ENCODE data around the gene FSTL5.

The FSTL5 gene

GRCh38 chr4:162162672-162163071 is 1.1 kb downstream of the FSTL5 start:
- no peak for TF ChIP-seq CTCF (IDR thresholded peaks at IDR 0.05; ENCODE audit: insufficient read depth, low read length, poor library complexity, severe bottlenecking)
- H3K4me3 ChIP-seq (replicated peaks; ENCODE audit: low read depth, low read length): no peak overlapping the region
- no peaks in the 10 kb centered on the region for H3K27me3 ChIP-seq (replicated peaks; ENCODE audit: control insufficient read depth, insufficient read depth, low read length)
- no peaks in the 10 kb centered on the region for H3K36me3 ChIP-seq (ENCODE audit: control insufficient read depth, insufficient read depth, low read length)
- DNase-seq (ENCODE audit: extremely low read depth, insufficient read length): no peak

GRCh38 chr4:162157241-162157640 is 6.6 kb downstream of the FSTL5 start:
- H3K36me3 ChIP-seq (ENCODE audit: control insufficient read depth, insufficient read depth, low read length): no peaks in the 10 kb centered on the region
- H3K4me3 ChIP-seq (replicated peaks; ENCODE audit: low read depth, low read length): no peak overlapping the region
- no peak for TF ChIP-seq CTCF (IDR thresholded peaks at IDR 0.05; ENCODE audit: insufficient read depth, low read length, poor library complexity, severe bottlenecking)
- DNase-seq (ENCODE audit: extremely low read depth, insufficient read length): no peak
- H3K27me3 ChIP-seq (replicated peaks; ENCODE audit: control insufficient read depth, insufficient read depth, low read length): no peaks in the 10 kb centered on the region

GRCh38 chr4:162154862-162155540 is 8.8 kb downstream of the FSTL5 start:
- no peak for DNase-seq (ENCODE audit: extremely low read depth, insufficient read length)
- no peak overlapping the region for H3K4me3 ChIP-seq (replicated peaks; ENCODE audit: low read depth, low read length)
- TF ChIP-seq CTCF (IDR thresholded peaks at IDR 0.05; ENCODE audit: insufficient read depth, low read length, poor library complexity, severe bottlenecking): no peak
- no peaks in the 10 kb centered on the region for H3K27me3 ChIP-seq (replicated peaks; ENCODE audit: control insufficient read depth, insufficient read depth, low read length)
- no peaks in the 10 kb centered on the region for H3K36me3 ChIP-seq (ENCODE audit: control insufficient read depth, insufficient read depth, low read length)

- Histone ChIP-seq H3K27me3 (replicated peaks; ENCODE audit: control insufficient read depth, insufficient read depth, low read length) (no peaks in the 10 kb centered on the region), H3K36me3 (ENCODE audit: control insufficient read depth, insufficient read depth, low read length) (no peaks in the 10 kb centered on the region), H3K4me3 (replicated peaks; ENCODE audit: low read depth, low read length) (no peak overlapping the region)
- no peak for TF ChIP-seq CTCF (IDR thresholded peaks at IDR 0.05; ENCODE audit: insufficient read depth, low read length, poor library complexity, severe bottlenecking)
- DNase-seq (ENCODE audit: extremely low read depth, insufficient read length): no peak
These were observed 11.9 kb downstream of the FSTL5 start for GRCh38 chr4:162151850-162152249.

GRCh38 chr4:162151386-162151785 is 12.4 kb downstream of the FSTL5 start:
- no peaks in the 10 kb centered on the region for H3K27me3 ChIP-seq (replicated peaks; ENCODE audit: control insufficient read depth, insufficient read depth, low read length)
- DNase-seq (ENCODE audit: extremely low read depth, insufficient read length): no peak
- TF ChIP-seq CTCF (IDR thresholded peaks at IDR 0.05; ENCODE audit: insufficient read depth, low read length, poor library complexity, severe bottlenecking): no peak
- no peak overlapping the region for H3K4me3 ChIP-seq (replicated peaks; ENCODE audit: low read depth, low read length)
- H3K36me3 ChIP-seq (ENCODE audit: control insufficient read depth, insufficient read depth, low read length): no peaks in the 10 kb centered on the region

GRCh38 chr4:162149644-162150043 is 14.2 kb downstream of the FSTL5 start:
- Histone ChIP-seq H3K36me3 (ENCODE audit: control insufficient read depth, insufficient read depth, low read length) (no peaks in the 10 kb centered on the region), H3K27me3 (replicated peaks; ENCODE audit: control insufficient read depth, insufficient read depth, low read length) (no peaks in the 10 kb centered on the region), H3K4me3 (replicated peaks; ENCODE audit: low read depth, low read length) (no peak overlapping the region)
- no peak for DNase-seq (ENCODE audit: extremely low read depth, insufficient read length)
- no peak for TF ChIP-seq CTCF (IDR thresholded peaks at IDR 0.05; ENCODE audit: insufficient read depth, low read length, poor library complexity, severe bottlenecking)

Data from GM06990 (cell line).